Adipocyte (in vitro differentiated cells): ENCODE data around the gene ARPC1A.
"Not testable (repeated sequence)": the region's sequence is repeated elsewhere in the genome, so short reads cannot be mapped to it uniquely, and the experiment has no call there.

ENCODE experiments used
- DNase-seq: peaks from one replicate; pipeline ENCODE4 v3.0.0-alpha.2; 2015; ENCODE audit warnings: low read depth
- H3K27me3 ChIP-seq: replicated peaks from 2 replicates; pipeline ENCODE4 v1.7.0; 2013; ENCODE audit warnings: mild to moderate bottlenecking, low read length, moderate library complexity; ENCODE audit not compliant: control insufficient read depth, insufficient read depth
- H3K36me3 ChIP-seq: 2 replicates; pipeline ENCODE4 v1.7.0; 2013; ENCODE audit warnings: low read length, mild to moderate bottlenecking, moderate library complexity; ENCODE audit not compliant: control insufficient read depth, insufficient read depth, severe bottlenecking
- H3K4me1 ChIP-seq: 2 replicates; pipeline ENCODE4 v1.7.0; 2013; ENCODE audit warnings: mild to moderate bottlenecking, low read length, moderate library complexity; ENCODE audit not compliant: control insufficient read depth, insufficient read depth
- H3K4me3 ChIP-seq: 2 replicates; pipeline ENCODE4 v1.7.0; 2013; ENCODE audit warnings: mild to moderate bottlenecking, low read length, moderate library complexity
- H3K9ac ChIP-seq: 2 replicates; pipeline ENCODE4 v1.7.0; 2013; ENCODE audit warnings: mild to moderate bottlenecking, low read length, moderate library complexity
- H3K9me3 ChIP-seq: 2 replicates; pipeline ENCODE4 v1.7.0; 2013; ENCODE audit warnings: mild to moderate bottlenecking, low read length, moderate library complexity; ENCODE audit not compliant: control insufficient read depth

ARPC1A gene

DNA sequence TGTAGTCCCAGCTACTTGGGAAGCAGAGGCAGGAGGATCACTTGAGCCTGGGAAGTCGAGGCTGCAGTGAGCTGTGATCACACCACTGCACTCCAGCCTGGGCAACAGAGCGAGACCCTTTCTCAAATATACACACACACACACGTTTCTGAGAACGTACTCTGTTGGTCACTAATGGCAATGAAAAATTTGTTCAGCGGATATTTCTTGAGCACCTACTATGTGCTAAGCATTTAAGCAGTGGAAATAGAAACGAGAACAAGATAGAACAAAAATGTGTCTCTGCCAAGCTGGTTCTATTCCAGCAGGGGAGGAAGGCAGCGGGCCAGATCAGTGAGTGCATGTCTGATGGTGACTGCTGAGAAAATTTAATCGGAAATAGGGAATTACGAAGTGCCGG lies 57.5 kb downstream of the ARPC1A start:
- H3K9me3 ChIP-seq: no peaks in the 10 kb centered on the region
- DNase-seq: no peak
- no peak overlapping the region for H3K9ac ChIP-seq
- no peak overlapping the region for H3K4me3 ChIP-seq
- H3K36me3 ChIP-seq: peaks cover 19% of the 10 kb centered on the region
- H3K27me3 ChIP-seq: no peaks in the 10 kb centered on the region
- H3K4me1 ChIP-seq: peaks cover 31% of the 10 kb centered on the region

- H3K36me3 ChIP-seq: peaks cover 20% of the 10 kb centered on the region
These were observed 58.2 kb downstream of the ARPC1A start for GRCh38 chr7:99383791-99384370.

GRCh38 chr7:99384523-99384922 lies 58.8 kb downstream of the ARPC1A start:
- H3K4me3 ChIP-seq: no peak overlapping the region
- no peaks in the 10 kb centered on the region for H3K9me3 ChIP-seq
- H3K36me3 ChIP-seq: peaks cover 26% of the 10 kb centered on the region
- H3K27me3 ChIP-seq: no peaks in the 10 kb centered on the region
- no peak overlapping the region for H3K9ac ChIP-seq
- no peak for DNase-seq
- peaks cover 24% of the 10 kb centered on the region for H3K4me1 ChIP-seq

More at GRCh38 chr7:99383791-99384370, 58.2 kb downstream of the ARPC1A start:
- Histone ChIP-seq H3K27me3 (no peaks in the 10 kb centered on the region), H3K9ac (no peak overlapping the region), H3K9me3 (no peaks in the 10 kb centered on the region), H3K4me3 (no peak overlapping the region), H3K4me1 (peaks cover 30% of the 10 kb centered on the region)
- no peak for DNase-seq

DNA sequence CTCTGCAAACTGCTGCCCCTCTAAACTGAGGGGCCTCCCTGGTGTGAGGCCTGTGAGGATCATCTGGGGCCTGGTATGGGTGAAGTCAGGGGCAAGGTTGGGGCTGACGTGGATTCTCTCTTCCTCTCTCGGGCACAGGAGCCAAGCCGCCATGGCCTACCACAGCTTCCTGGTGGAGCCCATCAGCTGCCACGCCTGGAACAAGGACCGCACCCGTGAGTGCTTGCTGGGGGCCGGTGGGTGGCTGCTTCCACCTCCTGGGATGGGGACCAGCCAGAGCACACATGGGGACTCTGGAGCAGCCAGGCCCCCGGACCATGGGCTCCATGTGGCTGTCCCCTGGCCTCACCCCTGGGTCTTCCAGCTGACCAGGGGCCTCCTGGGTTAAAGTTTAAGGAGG lies 59.9 kb downstream of the ARPC1A start:
- Histone ChIP-seq H3K27me3 (no peaks in the 10 kb centered on the region), H3K9me3 (no peaks in the 10 kb centered on the region), H3K4me1 (peaks cover 14% of the 10 kb centered on the region), H3K36me3 (peaks cover 37% of the 10 kb centered on the region), H3K4me3 (no peak overlapping the region), H3K9ac (no peak overlapping the region)
- DNase-seq: no peak

DNA sequence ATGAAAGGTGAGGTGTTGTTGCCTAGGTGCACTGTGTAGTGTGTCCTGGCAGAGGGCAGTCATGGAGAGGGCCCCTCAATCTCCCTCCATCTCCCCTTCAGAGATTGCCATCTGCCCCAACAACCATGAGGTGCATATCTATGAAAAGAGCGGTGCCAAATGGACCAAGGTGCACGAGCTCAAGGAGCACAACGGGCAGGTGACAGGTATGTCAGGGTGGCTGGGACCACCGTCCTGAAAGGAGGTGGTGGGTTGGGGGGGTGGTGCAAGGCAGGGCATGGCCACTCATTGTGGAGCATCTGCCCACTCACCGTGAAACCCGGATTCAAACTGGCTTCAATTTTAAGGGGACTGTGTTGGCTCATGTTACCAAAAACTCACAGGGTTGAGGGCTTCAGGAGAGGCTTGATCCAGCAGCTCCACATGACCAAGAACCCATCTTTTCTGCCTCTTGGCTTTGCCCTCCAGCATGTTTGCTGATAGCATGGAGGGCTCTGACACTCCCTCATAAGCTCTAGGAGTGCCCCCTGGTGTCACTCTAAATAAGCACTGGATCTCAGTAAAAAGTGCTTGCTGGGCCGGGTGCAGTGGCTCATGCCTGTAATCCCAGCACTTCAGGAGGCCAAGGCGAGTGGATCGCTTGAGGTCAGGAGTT lies 61.0 kb downstream of the ARPC1A start:
- no peaks in the 10 kb centered on the region for H3K9me3 ChIP-seq
- H3K4me3 ChIP-seq: no peak overlapping the region
- H3K36me3 ChIP-seq: peaks cover 46% of the 10 kb centered on the region
- H3K9ac ChIP-seq: no peak overlapping the region
- no peaks in the 10 kb centered on the region for H3K27me3 ChIP-seq
- peaks cover 2% of the 10 kb centered on the region for H3K4me1 ChIP-seq
- peak; percentile 22 for DNase-seq

- not testable (repeated sequence) for H3K4me1 ChIP-seq, DNase-seq, H3K9me3 ChIP-seq, H3K27me3 ChIP-seq, H3K4me3 ChIP-seq, H3K9ac ChIP-seq
- peaks cover 52% of the 10 kb centered on the region for H3K36me3 ChIP-seq
These were observed 61.5 kb downstream of the ARPC1A start for GRCh38 chr7:99387239-99387635.

DNA sequence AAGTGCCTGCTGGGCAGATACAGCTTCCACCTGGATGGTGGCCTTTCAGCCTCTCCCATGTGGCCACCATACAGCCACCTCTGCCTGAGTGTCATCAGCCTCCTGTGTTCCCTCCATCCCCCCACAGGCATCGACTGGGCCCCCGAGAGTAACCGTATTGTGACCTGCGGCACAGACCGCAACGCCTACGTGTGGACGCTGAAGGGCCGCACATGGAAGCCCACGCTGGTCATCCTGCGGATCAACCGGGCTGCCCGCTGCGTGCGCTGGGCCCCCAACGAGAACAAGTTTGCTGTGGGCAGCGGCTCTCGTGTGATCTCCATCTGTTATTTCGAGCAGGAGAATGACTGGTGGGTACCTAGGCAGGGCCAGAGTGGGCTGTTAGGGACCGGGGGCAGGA lies 62.2 kb downstream of the ARPC1A start:
- no peaks in the 10 kb centered on the region for H3K9me3 ChIP-seq
- no peak for DNase-seq
- no peaks in the 10 kb centered on the region for H3K27me3 ChIP-seq
- H3K4me3 ChIP-seq: no peak overlapping the region
- H3K36me3 ChIP-seq: peaks cover 53% of the 10 kb centered on the region
- no peak overlapping the region for H3K9ac ChIP-seq
- H3K4me1 ChIP-seq: no peaks in the 10 kb centered on the region

- H3K36me3 ChIP-seq: peaks cover 67% of the 10 kb centered on the region
These were observed 64.1 kb downstream of the ARPC1A start for GRCh38 chr7:99389772-99390171.

GRCh38 chr7:99390941-99391602 lies 65.4 kb downstream of the ARPC1A start:
- Histone ChIP-seq H3K36me3 (peaks cover 75% of the 10 kb centered on the region), H3K9ac (no peak overlapping the region), H3K4me1 (no peaks in the 10 kb centered on the region), H3K9me3 (no peaks in the 10 kb centered on the region), H3K27me3 (no peaks in the 10 kb centered on the region), H3K4me3 (no peak overlapping the region)
- DNase-seq: no peak

More at GRCh38 chr7:99389772-99390171, 64.1 kb downstream of the ARPC1A start:
- DNase-seq: no peak
- Histone ChIP-seq H3K27me3 (no peaks in the 10 kb centered on the region), H3K4me3 (no peak overlapping the region), H3K9ac (no peak overlapping the region), H3K9me3 (no peaks in the 10 kb centered on the region), H3K4me1 (no peaks in the 10 kb centered on the region)

GRCh38 chr7:99392046-99392445 lies 66.3 kb downstream of the ARPC1A start:
- no peaks in the 10 kb centered on the region for H3K4me1 ChIP-seq
- H3K9ac ChIP-seq: no peak overlapping the region
- no peak for DNase-seq
- no peak overlapping the region for H3K4me3 ChIP-seq
- H3K36me3 ChIP-seq: peaks cover 77% of the 10 kb centered on the region
- H3K27me3 ChIP-seq: no peaks in the 10 kb centered on the region
- H3K9me3 ChIP-seq: no peaks in the 10 kb centered on the region

DNA sequence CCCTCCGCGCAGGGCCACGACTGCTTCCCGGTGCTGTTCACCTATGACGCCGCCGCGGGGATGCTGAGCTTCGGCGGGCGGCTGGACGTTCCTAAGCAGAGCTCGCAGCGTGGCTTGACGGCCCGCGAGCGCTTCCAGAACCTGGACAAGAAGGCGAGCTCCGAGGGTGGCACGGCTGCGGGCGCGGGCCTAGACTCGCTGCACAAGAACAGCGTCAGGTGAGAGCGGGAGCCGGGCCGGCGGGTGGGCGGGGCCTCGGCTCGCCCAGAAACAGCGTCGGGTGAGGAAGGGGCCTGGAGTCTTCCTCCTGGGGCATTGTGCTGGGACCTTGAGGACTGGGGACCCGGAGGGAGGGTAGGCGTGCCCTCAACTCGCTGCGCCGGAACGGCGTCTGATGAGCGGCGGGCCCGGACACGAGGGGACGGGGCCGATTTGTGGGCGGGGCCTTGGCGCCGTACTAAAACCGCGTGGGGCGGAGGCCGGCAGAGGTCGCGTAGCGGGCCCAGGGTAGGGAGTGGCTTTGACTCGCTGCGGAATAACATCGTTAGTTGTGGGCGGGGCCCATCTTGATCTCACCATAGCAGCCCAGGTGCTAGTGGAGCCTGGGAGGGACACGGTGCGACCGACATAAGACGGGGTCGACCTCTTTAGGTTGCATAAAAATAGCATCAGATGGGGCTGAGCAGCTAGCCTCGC lies 67.1 kb downstream of the ARPC1A start:
- Histone ChIP-seq H3K36me3 (peaks cover 83% of the 10 kb centered on the region), H3K9me3 (no peaks in the 10 kb centered on the region), H3K9ac (peak overlapping the region; percentile 5), H3K4me3 (peak overlapping the region; percentile 14), H3K4me1 (no peaks in the 10 kb centered on the region), H3K27me3 (no peaks in the 10 kb centered on the region)
- DNase-seq: peak; percentile 45
